ENCODE data around the gene ZGPAT. TPM values are rescaled to one million over a fixed set of nuclear protein-coding genes. Genes with fewer than 3 reads are reported as not detected.

ZGPAT gene
- total RNA-seq, 4 donors from 2014 or later = 13.9 to 20.0 (median 16.6) TPM

GRCh38 chr20:63662813-63663189 lies 45.0 kb upstream of the ZGPAT start:
- no peak for TF ChIP-seq CTCF (IDR thresholded peaks at IDR 0.05; ENCODE audit: low read depth)

- TF ChIP-seq CTCF (IDR thresholded peaks at IDR 0.05; ENCODE audit: low read depth) = no peak
Measured at GRCh38 chr20:63663332-63664066, 44.3 kb upstream of the ZGPAT start.

- no peak for TF ChIP-seq CTCF (IDR thresholded peaks at IDR 0.05; ENCODE audit: low read depth)
Measured at GRCh38 chr20:63664143-63664851, 43.5 kb upstream of the ZGPAT start.

GRCh38 chr20:63664861-63665594 lies 42.8 kb upstream of the ZGPAT start:
- no peak for TF ChIP-seq CTCF (IDR thresholded peaks at IDR 0.05; ENCODE audit: low read depth)

GRCh38 chr20:63665708-63666107 lies 42.1 kb upstream of the ZGPAT start:
- TF ChIP-seq CTCF (IDR thresholded peaks at IDR 0.05; ENCODE audit: low read depth) = no peak

GRCh38 chr20:63667858-63668257 lies 40.0 kb upstream of the ZGPAT start:
- no peak for TF ChIP-seq CTCF (IDR thresholded peaks at IDR 0.05; ENCODE audit: low read depth)

GRCh38 chr20:63668351-63668750 lies 39.5 kb upstream of the ZGPAT start:
- TF ChIP-seq CTCF (IDR thresholded peaks at IDR 0.05; ENCODE audit: low read depth) = no peak
